OCI-LY1 (cell line): ENCODE data around the gene STX8.

Source experiments
- H2AFZ ChIP-seq: fragments of 200-600 bp; sonication (generic), shearing (Covaris generic); 2 replicates; pipeline ENCODE4 v1.6.0; 2014; ENCODE audit warnings: antibody characterized with exemption, mild to moderate bottlenecking, low read length
- H3F3A ChIP-seq: fragments of 200-600 bp; sonication (generic), shearing (Covaris generic); 2 replicates; pipeline ENCODE4 v1.6.0; 2014; ENCODE audit warnings: mild to moderate bottlenecking, antibody characterized with exemption, low read length, moderate library complexity; ENCODE audit not compliant: insufficient read depth
- H3K27ac ChIP-seq: fragments of 200-600 bp; sonication (generic); 2 replicates; pipeline ENCODE4 v1.5.1; 2014; ENCODE audit warnings: low read length, mixed run types, mild to moderate bottlenecking, low read depth; ENCODE audit not compliant: poor library complexity, severe bottlenecking
- H3K27me3 ChIP-seq: fragments of 200-600 bp; sonication (generic); 2 replicates; pipeline ENCODE4 v1.6.0; 2014; ENCODE audit warnings: antibody characterized with exemption, mild to moderate bottlenecking, low read length, moderate library complexity; ENCODE audit not compliant: insufficient read depth
- H3K36me3 ChIP-seq: fragments of 200-600 bp; sonication (generic); 2 replicates; pipeline ENCODE4 v1.6.1; 2014; ENCODE audit warnings: mild to moderate bottlenecking, antibody characterized with exemption, low read length, moderate library complexity, mixed read lengths; ENCODE audit not compliant: insufficient read depth
- H3K4me1 ChIP-seq: fragments of 200-600 bp; sonication (generic); 2 replicates; pipeline ENCODE4 v1.5.1; 2014; ENCODE audit warnings: mild to moderate bottlenecking, low read length, moderate library complexity; ENCODE audit not compliant: insufficient read depth, severe bottlenecking
- H3K4me2 ChIP-seq: fragments of 200-600 bp; sonication (generic), shearing (Covaris generic); 2 replicates; pipeline ENCODE4 v1.6.1; 2014; ENCODE audit warnings: low read length
- H3K4me3 ChIP-seq: fragments of 200-600 bp; sonication (generic); 2 replicates; pipeline ENCODE4 v1.5.1; 2014; ENCODE audit warnings: low read length, low read depth, mild to moderate bottlenecking, mixed read lengths; ENCODE audit not compliant: poor library complexity, severe bottlenecking
- H3K79me2 ChIP-seq: fragments of 200-600 bp; shearing (Covaris generic); 2 replicates; pipeline ENCODE4 v1.6.1; 2016; ENCODE audit warnings: mixed run types, low read length, mixed read lengths; ENCODE audit not compliant: insufficient read depth
- H3K9ac ChIP-seq: fragments of 200-600 bp; sonication (generic), shearing (Covaris generic); 2 replicates; pipeline ENCODE4 v1.6.1; 2014; ENCODE audit warnings: mild to moderate bottlenecking, low read length, mixed read lengths
- H3K9me2 ChIP-seq: fragments of 200-600 bp; sonication (generic), shearing (Covaris generic); 2 replicates; pipeline ENCODE4 v1.6.1; 2014; ENCODE audit warnings: low read depth, mild to moderate bottlenecking, low read length, mixed read lengths
- H3K9me3 ChIP-seq: fragments of 200-600 bp; shearing (Covaris generic); 2 replicates; pipeline ENCODE4 v1.6.1; 2014; ENCODE audit warnings: low read length, mixed read lengths
- H4K20me1 ChIP-seq: fragments of 200-600 bp; sonication (generic), shearing (Covaris generic); 2 replicates; pipeline ENCODE4 v1.6.0; 2016; ENCODE audit warnings: mild to moderate bottlenecking, low read length; ENCODE audit not compliant: insufficient read depth
- EZH2 ChIP-seq: fragments of 200-600 bp; sonication (generic), shearing (Covaris generic); IDR thresholded peaks from 2 replicates; pipeline ENCODE4 v1.8.0; 2017; ENCODE audit warnings: borderline replicate concordance, mixed run types, mild to moderate bottlenecking, antibody characterized with exemption, low read length, moderate library complexity, mixed read lengths
- TF ChIP-seq, protein P1 (sequence below): fragments of 200-600 bp; sonication (generic), shearing (Covaris generic); IDR thresholded peaks from 2 replicates; pipeline ENCODE4 v1.5.1; 2017; ENCODE audit warnings: mild to moderate bottlenecking, antibody characterized with exemption, low read length, moderate library complexity, mixed read lengths

The STX8 gene

DNA sequence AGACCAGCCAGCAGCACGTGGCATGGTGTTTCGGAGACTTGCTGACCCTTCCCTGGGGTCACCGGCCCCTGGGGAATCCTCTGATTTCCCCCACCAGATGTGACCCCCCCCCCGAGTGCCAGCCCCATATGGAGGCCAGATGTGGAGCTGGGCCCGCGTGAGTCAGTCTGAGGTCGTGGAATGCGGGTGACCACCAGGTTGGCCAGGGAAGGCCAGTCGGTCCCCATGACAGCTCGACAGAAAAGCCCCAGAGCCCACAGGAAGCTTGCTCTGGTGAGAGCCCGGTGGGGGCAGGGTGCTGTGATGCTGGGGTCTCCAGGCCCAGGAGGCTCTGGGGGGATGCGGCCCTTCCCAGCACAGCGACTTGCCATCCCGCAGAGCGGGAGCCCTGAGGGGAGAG lies 345.3 kb downstream of the STX8 start:
- Histone ChIP-seq H3K4me1 (no peaks in the 10 kb centered on the region), H3K27ac (no peak overlapping the region), H2AFZ (no peak overlapping the region), H4K20me1 (no peaks in the 10 kb centered on the region), H3K9me2 (no peaks in the 10 kb centered on the region), H3K9ac (no peak overlapping the region), H3K9me3 (no peaks in the 10 kb centered on the region), H3K79me2 (no peaks in the 10 kb centered on the region), H3K4me2 (no peak overlapping the region), H3K4me3 (no peak overlapping the region), H3K27me3 (no peaks in the 10 kb centered on the region; the same call in 1 of the 2 replicates), H3K36me3 (no peaks in the 10 kb centered on the region), H3F3A (no peaks in the 10 kb centered on the region)
- TF ChIP-seq EZH2 = no peak
- TF ChIP-seq, protein P1, sequence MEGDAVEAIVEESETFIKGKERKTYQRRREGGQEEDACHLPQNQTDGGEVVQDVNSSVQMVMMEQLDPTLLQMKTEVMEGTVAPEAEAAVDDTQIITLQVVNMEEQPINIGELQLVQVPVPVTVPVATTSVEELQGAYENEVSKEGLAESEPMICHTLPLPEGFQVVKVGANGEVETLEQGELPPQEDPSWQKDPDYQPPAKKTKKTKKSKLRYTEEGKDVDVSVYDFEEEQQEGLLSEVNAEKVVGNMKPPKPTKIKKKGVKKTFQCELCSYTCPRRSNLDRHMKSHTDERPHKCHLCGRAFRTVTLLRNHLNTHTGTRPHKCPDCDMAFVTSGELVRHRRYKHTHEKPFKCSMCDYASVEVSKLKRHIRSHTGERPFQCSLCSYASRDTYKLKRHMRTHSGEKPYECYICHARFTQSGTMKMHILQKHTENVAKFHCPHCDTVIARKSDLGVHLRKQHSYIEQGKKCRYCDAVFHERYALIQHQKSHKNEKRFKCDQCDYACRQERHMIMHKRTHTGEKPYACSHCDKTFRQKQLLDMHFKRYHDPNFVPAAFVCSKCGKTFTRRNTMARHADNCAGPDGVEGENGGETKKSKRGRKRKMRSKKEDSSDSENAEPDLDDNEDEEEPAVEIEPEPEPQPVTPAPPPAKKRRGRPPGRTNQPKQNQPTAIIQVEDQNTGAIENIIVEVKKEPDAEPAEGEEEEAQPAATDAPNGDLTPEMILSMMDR = no peak

DNA sequence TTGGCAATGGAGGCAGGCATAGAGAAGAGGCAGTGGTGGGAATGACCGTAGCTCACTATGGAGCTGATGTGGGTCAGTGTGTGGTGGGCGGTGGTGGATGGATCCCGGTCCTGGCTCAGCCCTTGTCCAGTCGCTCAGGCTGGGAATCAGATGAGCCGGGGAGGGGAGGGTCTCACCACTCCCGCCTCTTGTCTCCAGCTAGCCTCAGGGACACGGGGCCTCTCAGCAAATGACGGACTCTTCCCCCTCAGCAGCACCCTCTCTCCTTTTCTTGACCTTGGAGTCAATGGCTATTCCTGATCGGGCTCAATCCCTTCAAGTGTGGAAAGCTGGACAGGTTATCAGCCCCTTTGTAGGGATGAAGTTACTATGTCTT lies 345.8 kb downstream of the STX8 start:
- no peaks in the 10 kb centered on the region; the same call in 1 of the 2 replicates for H3K27me3 ChIP-seq
- TF ChIP-seq, protein P1 = no peak
- no peak for TF ChIP-seq EZH2
- H3K27ac ChIP-seq = no peak overlapping the region
- no peak overlapping the region for H2AFZ ChIP-seq
- no peaks in the 10 kb centered on the region for H3K4me1 ChIP-seq
- H3K9me3 ChIP-seq = no peaks in the 10 kb centered on the region
- H3F3A ChIP-seq = no peaks in the 10 kb centered on the region
- H3K9ac ChIP-seq = no peak overlapping the region
- H4K20me1 ChIP-seq = no peaks in the 10 kb centered on the region
- H3K36me3 ChIP-seq = no peaks in the 10 kb centered on the region
- no peaks in the 10 kb centered on the region for H3K79me2 ChIP-seq
- no peaks in the 10 kb centered on the region for H3K9me2 ChIP-seq
- no peak overlapping the region for H3K4me2 ChIP-seq
- H3K4me3 ChIP-seq = no peak overlapping the region

DNA sequence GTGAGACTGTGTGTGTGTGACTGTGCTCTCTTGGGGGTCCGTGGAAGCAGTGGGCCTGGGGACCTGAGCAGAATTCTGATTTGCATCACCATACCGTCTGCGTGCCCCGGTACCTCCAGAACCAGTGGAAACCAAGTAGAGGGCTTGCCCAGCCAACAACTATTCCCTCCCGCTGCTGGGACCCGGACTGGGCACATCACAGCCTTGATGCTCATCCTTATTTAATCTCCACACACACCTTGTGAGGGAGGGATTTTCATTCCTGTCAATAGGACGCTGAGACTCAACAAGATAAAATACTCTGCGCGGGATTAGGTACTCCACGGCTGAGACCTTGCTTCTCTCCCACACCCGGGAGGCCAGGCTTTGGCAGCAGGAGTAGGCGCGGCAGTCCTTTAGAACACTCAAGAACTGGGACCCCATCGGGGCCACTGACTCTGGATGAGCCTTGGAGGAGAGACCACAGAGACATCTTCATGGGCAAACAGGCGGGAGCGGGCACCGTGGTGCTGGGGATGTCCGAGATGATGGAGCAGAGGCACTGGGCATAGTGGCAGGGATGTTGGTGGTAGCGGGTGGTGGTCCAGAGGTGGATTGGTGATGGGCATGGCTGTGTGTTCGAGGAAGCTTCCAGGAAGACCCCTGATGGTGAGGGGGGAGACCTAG lies 346.3 kb downstream of the STX8 start:
- no peak for TF ChIP-seq EZH2
- TF ChIP-seq, protein P1 = no peak
- no peaks in the 10 kb centered on the region for H4K20me1 ChIP-seq
- H3K27me3 ChIP-seq = no peaks in the 10 kb centered on the region; the same call in 1 of the 2 replicates
- H3K9me2 ChIP-seq = no peaks in the 10 kb centered on the region
- H3K9ac ChIP-seq = no peak overlapping the region
- no peaks in the 10 kb centered on the region for H3K4me1 ChIP-seq
- no peaks in the 10 kb centered on the region for H3K9me3 ChIP-seq
- no peak overlapping the region for H3K4me3 ChIP-seq
- no peak overlapping the region for H3K4me2 ChIP-seq
- H2AFZ ChIP-seq = no peak overlapping the region
- no peaks in the 10 kb centered on the region for H3F3A ChIP-seq
- no peak overlapping the region for H3K27ac ChIP-seq
- no peaks in the 10 kb centered on the region for H3K36me3 ChIP-seq
- H3K79me2 ChIP-seq = no peaks in the 10 kb centered on the region
